Lower leg skin (tissue), 3 donors: ENCODE results near the gene RAC3.

Experiments used
- POLR2A ChIP-seq, 2 donors: fragments of 450-650 bp; IDR thresholded peaks; one replicate each; pipeline ENCODE4 v1.6.1; 2016 to 2017; ENCODE audit warnings: antibody characterized with exemption in 2 of 2, mild to moderate bottlenecking in 1 of 2, moderate library complexity in 1 of 2
- TF ChIP-seq, protein P1 (sequence below), 3 donors: fragments of 450-650 bp; IDR thresholded peaks; one replicate each; pipeline ENCODE4 v1.5.1; 2016; ENCODE audit warnings: antibody characterized with exemption in 3 of 3, mild to moderate bottlenecking in 3 of 3, moderate library complexity in 2 of 3

DNA sequence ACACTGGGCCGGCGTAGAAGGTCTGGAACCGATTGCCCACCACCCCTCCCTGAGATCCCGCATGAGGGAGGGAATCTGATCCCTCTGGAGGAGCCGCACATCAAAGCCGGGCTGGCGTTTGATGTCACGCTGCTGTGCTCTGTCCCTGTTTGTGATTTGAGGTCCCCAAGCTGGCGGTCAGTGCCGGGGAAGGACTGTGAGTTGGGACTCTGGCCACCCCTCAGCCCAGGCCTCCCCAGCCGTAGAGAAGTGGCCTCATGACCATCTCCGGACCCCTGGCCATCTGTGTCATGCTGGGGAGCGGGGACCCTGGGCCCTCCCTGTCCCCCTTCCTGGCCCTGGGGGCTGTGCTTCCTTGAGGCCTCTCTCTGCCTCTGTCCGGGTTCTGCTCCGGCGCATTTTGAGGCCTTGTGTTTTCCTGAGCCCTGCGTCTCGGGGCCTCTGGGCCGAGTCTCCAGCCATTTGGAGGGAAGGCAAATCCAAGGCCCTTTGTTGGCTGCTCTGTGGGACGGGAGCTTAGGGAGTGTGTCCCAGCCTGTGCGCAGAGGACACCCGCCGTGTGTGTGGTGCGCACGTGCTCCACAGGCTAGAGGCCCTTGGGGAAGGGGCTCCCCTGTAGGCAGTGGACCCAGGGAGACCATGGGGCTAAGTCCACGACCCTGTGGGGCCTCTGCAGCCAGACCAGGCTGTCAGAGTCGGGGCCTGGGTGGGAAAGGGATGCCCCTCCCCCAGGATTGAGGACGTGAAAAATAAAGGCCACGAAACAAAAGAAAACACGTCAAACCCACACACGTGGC lies 39.0 kb upstream of the RAC3 start:
- TF ChIP-seq, protein P1, sequence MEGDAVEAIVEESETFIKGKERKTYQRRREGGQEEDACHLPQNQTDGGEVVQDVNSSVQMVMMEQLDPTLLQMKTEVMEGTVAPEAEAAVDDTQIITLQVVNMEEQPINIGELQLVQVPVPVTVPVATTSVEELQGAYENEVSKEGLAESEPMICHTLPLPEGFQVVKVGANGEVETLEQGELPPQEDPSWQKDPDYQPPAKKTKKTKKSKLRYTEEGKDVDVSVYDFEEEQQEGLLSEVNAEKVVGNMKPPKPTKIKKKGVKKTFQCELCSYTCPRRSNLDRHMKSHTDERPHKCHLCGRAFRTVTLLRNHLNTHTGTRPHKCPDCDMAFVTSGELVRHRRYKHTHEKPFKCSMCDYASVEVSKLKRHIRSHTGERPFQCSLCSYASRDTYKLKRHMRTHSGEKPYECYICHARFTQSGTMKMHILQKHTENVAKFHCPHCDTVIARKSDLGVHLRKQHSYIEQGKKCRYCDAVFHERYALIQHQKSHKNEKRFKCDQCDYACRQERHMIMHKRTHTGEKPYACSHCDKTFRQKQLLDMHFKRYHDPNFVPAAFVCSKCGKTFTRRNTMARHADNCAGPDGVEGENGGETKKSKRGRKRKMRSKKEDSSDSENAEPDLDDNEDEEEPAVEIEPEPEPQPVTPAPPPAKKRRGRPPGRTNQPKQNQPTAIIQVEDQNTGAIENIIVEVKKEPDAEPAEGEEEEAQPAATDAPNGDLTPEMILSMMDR (IDR thresholded peaks at IDR 0.05) = no peak
- TF ChIP-seq POLR2A (IDR thresholded peaks at IDR 0.05) = no peak
